Right kidney (tissue), 1 donor: ENCODE results near the gene TMIGD3.

Experiments
- DNase-seq: peaks from one replicate; pipeline ENCODE4 v3.0.0-alpha.2; 2016

The TMIGD3 gene

GRCh38 chr1:111507411-111508201, 4.2 kb upstream of the TMIGD3 start:
- peak; percentile 96 for DNase-seq

- DNase-seq, result no peak
These were observed 3.1 kb upstream of the TMIGD3 start for GRCh38 chr1:111506561-111506960.

GRCh38 chr1:111505641-111506119, 2.2 kb upstream of the TMIGD3 start:
- no peak for DNase-seq

DNA sequence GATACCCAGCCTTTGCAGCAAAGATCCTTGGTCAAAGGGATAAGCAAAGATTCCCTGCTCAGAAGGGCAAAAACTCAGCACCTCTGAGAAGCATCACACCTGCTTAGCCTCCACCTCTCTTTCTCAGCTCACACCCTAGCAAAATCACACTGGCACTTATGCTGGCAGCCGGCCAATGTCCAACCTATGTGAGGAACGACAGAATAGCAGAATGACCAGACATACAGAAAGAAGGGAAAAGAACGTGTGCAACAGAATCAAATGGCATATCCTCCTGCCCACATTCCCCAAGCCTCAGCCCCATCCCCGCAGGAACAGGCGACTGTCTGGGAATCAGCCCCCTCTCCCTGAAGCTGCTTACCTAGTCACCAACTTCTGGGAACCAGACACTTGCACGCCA, 664 bp upstream of the TMIGD3 start:
- DNase-seq, result no peak

DNA sequence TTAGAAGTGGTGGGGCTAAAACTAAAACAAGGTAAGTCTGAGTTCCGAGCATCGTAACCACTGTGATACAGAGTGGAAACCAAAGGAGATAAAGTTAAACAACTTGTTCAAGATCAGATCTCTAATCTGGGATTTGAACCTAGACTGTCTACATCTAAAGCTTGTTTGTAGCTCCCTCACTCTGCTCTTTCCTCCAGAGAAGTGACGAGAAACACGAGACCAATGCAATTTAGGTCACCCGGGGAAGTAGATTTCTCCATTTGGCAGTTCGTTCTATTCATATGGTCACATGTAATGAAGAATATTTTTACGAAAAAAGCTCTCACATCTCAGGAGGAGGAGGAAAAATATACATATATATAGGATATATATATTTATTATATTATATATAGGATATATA, 1.8 kb downstream of the TMIGD3 start:
- no peak for DNase-seq

DNA sequence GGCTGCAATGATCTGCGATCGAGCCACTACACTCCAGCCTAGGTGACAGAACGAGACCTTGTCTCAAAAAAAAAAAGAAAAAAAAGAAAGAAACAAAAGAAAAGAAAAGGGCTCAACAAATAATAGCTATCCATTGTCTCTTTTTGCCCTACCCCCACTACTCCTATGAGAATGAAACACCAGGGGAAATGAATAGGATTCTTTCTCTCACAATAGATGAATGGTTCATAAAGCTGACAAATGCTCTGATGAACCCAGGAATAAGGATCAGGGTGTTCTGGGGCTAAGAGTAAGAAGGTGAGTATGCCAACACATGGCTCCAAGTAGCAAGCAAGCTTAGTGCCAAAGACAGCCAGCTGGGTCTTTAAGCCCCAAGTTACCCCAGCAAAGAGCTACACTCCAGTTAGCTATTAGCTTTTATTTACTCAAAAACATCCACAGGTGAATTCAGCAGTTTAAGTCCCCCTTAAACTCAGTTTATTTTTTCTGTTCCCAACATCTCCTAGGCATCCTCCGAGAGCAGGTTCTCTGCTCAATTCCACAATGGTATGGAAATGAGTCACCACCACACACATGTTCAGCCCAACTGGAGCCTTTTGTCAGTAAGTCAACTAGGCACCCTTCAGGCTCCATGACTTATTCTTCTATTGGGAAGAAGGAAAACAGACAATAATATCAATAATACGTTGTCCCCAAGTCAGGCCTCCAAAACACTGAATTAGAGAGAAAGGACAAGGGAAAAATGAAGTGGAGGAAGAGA, 4.2 kb downstream of the TMIGD3 start:
- no peak for DNase-seq

- DNase-seq, result no peak
These were observed 5.8 kb downstream of the TMIGD3 start for GRCh38 chr1:111497592-111497991.

DNA sequence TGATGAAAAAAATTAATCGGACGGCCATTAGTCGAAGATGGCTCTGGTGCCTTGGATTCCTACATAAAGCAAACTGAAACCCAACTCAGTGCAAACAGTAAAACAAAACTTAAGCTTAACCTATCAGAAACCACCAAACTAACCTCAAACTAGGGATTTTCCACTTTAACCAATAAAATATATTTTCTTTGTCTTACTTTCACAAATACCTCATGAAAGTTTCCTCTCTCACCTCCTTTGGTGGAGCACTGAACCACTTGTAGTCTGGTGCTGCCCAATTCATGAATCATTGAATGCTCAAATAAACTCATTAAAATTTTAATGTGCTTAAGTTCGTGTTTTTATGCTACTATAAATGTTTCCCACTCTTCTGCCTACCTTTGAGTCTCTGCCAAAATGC, 7.0 kb downstream of the TMIGD3 start:
- no peak for DNase-seq

- DNase-seq, result no peak
These were observed 12.4 kb downstream of the TMIGD3 start for GRCh38 chr1:111491070-111491469.

DNA sequence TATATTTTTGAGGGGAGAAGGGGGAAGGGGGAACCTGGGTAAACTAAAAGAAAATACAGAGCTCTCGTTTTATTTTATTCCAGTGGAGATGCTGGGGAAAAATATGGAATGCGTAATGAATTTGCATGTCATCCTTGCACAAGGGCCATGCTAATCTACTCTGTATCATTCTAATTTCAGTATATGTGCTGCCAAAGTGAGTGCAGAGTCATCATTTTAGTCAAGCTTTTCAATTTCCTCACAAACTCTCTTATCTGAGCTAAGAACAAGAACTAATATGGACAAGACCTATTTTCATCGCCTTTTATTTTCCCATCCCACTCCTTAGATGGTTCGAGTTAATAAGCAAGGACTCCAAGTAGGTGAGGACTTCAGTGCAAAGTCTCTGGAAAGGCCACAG, 13.2 kb downstream of the TMIGD3 start:
- no peak for DNase-seq

DNA sequence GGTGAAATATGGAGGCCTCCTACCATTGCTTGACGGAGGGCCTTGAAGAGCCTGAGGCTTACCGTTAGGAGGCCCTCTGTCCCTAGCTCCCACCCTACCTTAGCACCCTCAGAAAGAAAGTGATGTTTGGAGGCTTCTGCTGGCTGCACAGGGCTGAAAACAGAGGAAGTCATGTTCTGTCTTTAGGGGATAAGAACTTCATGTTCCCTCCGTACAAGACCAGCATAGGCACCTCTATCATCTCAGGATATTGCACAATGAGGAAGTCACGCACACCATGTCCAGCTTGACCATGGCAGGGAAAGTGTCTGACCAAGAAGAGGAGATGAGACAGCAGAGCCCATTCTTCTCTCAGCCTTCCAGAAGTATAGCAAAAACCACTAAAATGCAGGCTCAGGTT, 13.8 kb downstream of the TMIGD3 start:
- no peak for DNase-seq

DNA sequence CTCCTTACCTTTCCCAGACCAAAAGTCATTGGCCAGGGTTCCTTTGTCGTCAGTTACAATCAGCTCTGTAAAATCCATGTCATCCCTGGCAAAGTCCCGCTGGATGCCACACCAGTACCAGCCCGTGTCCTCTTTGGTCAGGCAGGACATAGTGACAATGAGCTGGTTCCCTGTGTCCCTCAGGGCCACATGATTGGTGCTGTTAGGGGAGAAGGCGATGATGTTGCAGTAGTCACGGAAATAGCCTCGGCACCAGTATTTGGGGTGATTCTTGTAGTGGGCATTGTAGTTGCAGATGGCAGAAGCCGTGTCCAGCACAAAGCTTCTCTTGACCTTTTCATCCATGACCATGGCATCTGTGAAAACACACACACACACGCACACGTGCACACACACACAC, 14.8 kb downstream of the TMIGD3 start:
- DNase-seq, result no peak

DNA sequence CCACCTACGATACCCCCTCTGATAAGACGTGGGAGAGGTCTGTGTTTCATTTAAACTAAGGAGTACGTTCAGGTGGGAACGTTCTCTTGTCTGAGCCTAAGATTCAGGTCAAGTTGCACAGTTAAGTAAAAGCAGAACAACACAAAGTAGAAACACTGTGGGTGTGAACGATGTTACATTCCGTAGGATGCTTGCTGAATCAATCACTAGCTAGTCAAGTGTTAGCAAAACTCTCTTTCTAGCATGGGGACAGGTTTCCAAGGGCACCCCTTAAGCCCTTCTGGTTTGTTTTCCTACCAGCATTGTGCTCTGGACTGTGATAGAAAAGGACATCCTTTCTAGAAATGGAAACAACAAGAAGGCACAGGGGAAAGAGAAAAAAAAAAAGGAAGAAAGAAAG, 16.3 kb downstream of the TMIGD3 start:
- DNase-seq, result no peak

DNA sequence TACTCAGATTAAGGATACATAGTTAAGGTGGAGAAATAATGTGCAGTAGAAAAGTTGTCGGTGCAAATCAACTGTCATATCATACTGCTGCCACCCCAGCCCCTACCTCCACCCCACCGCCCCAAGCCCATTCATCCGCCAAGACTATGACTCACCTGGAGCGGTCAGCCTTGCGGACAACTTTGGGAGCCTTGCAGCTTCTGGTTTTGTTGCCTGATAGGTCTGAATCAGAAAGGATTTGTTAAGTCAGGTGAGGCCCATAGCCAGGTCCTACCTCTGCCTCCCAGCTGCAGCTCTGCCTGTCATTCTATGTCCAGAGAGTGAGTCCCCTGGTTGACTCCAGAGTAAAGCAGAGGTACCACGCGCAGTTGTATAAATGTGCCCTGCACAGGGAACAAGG, 17.0 kb downstream of the TMIGD3 start:
- no peak for DNase-seq

- no peak for DNase-seq
These were observed 18.9 kb downstream of the TMIGD3 start for GRCh38 chr1:111484391-111485026.

- no peak for DNase-seq
These were observed 19.6 kb downstream of the TMIGD3 start for GRCh38 chr1:111483876-111484275.

DNA sequence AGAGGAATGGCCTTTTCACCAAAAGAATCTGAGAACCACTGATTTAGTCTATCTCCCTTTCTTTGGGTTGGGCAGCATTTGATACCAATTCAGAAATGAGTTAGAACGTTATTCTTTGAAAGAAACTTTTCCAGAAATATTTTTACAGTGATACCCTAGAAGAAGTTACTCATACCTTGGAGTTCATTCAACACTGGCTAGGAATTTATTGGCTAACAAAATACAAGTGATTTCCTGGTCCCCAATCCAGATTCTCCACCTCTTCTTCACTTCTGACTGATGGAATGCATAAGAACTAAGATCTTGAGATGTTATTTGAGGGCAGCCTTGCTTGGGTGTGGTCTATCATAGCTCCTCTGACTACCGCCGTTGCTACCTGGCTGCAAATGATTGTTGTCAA, 20.3 kb downstream of the TMIGD3 start:
- no peak for DNase-seq

DNA sequence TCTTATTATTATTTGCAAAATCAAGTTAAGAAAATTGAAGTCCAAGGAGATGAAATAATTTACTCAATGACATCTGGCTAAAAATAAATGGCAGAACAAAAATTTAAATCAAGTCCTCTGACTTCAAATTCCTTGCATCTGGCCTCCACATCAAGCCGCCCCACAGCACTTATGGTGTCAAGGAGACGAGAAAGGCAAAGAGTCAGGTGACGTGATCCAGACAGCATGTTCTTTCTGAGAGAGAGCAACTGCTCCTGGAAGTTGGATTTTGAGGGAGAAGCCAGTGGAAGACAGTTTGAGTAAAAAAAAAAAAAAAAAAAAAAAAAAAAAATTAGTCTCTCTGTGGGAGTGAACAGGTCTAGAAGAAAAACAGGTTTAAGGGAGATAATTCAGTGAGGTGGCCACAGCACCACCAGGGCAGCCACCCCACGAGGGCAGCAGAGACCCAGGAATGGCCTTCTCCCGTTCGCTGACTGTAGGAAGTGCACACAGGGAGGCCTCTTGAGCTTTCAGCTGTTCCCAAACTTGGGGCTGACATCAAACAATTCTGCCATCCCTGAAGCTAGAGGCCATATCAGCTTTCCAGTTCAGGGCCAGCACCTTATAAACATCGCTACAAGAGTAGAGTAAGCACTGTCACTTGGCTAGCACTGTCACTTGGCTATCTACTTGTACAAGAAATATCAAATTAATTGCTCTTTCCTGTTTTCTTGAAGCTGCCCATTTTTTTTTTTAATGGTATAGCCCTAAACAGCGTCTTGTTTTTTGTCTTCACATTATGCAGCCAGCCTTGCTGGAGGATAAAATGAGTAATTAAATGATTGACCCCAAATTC, 21.8 kb downstream of the TMIGD3 start:
- DNase-seq, result peak; percentile 41

GRCh38 chr1:111480674-111481073, 22.8 kb downstream of the TMIGD3 start:
- no peak for DNase-seq

- DNase-seq, result no peak
These were observed 26.6 kb downstream of the TMIGD3 start for GRCh38 chr1:111476761-111477309.

DNA sequence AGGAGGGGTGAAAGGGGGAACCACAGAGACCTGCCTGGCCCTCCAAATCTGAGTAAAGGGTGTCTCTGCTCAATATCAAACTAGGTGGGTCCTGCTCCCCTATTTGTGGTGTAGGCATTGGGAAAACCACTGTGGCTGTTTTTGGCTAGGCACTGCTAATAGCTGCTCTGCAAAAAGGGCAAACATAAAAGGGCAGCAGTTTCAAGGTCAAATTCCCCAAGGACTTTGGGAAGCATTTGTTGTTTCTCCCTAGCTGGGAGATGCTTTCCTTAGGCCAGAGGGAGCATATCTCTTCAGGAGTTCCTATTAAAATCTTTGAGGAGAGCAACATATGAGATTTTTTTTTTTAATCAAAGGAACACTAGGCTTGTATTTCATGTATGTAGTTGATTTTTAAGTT, 27.2 kb downstream of the TMIGD3 start:
- no peak for DNase-seq

DNA sequence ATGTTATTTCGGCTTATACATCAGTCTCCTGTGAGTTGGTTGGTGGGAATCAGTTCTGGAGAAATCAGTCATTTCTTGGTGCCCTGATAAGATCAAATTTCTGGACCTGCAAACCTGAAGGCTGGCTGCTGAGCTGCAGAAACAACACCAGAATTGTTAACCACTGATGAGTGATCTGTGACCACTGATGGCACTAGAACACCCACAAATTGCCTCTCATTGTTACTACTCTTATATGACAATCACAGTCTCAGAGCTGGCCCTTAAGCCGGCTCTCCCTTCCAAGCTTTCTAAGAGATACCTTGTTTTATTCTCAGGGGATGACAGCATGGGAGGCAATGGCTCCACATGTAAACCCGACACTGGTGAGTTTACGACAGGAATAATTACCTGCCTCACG, 27.7 kb downstream of the TMIGD3 start:
- no peak for DNase-seq
